Endothelial cell of umbilical vein (primary cell): Measurements from ENCODE around the gene TSSC4. TPM values are rescaled to one million over a fixed set of nuclear protein-coding genes. Genes with fewer than 3 reads are reported as not detected.
"Not testable (repeated sequence)": the region's sequence is repeated elsewhere in the genome, so short reads cannot be mapped to it uniquely, and the experiment has no call there.

Source experiments
- BruUV-seq: library from RNA; stranded (reverse); fragments of 400-500 nt; replicated peaks from 2 replicates; lab custom pipeline; 2021; lab: Mats Ljungman, UMichigan
- CTCF ChIA-PET: fragments of 300-600, 350-600 bp; sonication (Branson Sonifier 250); formaldehyde crosslinking; loops from one replicate; lab custom pipeline; 2021; ENCODE audit warnings: antibody characterized with exemption, inconsistent platforms; lab: Charles Lee
- POLR2A ChIA-PET: fragments of 300-600, 350-600 bp; sonication (Branson Sonifier 250); formaldehyde crosslinking; loops from one replicate; lab custom pipeline; 2021; ENCODE audit warnings: antibody characterized with exemption, inconsistent platforms; lab: Charles Lee
- DNase-seq: peaks from one replicate; pipeline ENCODE4 v3.0.0-alpha.2; 2011; ENCODE audit warnings: low read depth, low spot score
- FAIRE-seq: peaks from 2 replicates; lab custom pipeline; 2011; peaks lifted over from hg19 to GRCh38; lab: Jason Lieb, UNC
- H2AFZ ChIP-seq: 2 replicates; pipeline ENCODE4 v1.6.0; 2012; ENCODE audit warnings: low read depth, low read length, control low read depth, inconsistent platforms
- H3K27ac ChIP-seq: 2 replicates; pipeline ENCODE4 v1.5.1; 2011; ENCODE audit warnings: low read depth, mild to moderate bottlenecking, control low read depth, low read length, moderate library complexity; ENCODE audit not compliant: insufficient read depth
- H3K27me3 ChIP-seq, 2 experiments: 2 replicates each; pipeline versions ENCODE4 v1.6.0 to v1.6.1; 2011; ENCODE audit warnings: low read length in 2 of 2, mixed read lengths in 1 of 2; ENCODE audit not compliant: control insufficient read depth in 2 of 2, insufficient read depth in 2 of 2
- H3K36me3 ChIP-seq, 2 experiments: 2 replicates in 1 of 2; 3 replicates in 1 of 2; pipeline ENCODE4 v1.5.1; 2011; ENCODE audit warnings: low read length in 2 of 2, mild to moderate bottlenecking in 1 of 2, moderate library complexity in 1 of 2; ENCODE audit not compliant: control insufficient read depth in 2 of 2, insufficient read depth in 2 of 2; ENCODE audit errors: extremely low read depth in 1 of 2
- H3K4me1 ChIP-seq: 3 replicates; pipeline ENCODE4 v1.5.1; 2011; ENCODE audit warnings: mild to moderate bottlenecking, low read length; ENCODE audit not compliant: control insufficient read depth, insufficient read depth; ENCODE audit errors: extremely low read depth
- H3K4me2 ChIP-seq: 2 replicates; pipeline ENCODE4 v1.6.1; 2011; ENCODE audit warnings: low read length, control low read depth, mixed read lengths; ENCODE audit not compliant: insufficient read depth
- H3K4me3 ChIP-seq, 3 experiments: fragments of 200-600 bp in 1 of 3; sonication (generic), shearing (Covaris generic) in 1 of 3; replicated peaks in 1 of 3; 2 replicates each; pipeline ENCODE4 v1.5.1; 2011 to 2016; ENCODE audit warnings: control low read depth in 3 of 3, low read length in 3 of 3, mild to moderate bottlenecking in 2 of 3, inconsistent platforms in 1 of 3, low read depth in 1 of 3, moderate library complexity in 1 of 3; ENCODE audit not compliant: insufficient read depth in 1 of 3
- H3K79me2 ChIP-seq: 2 replicates; pipeline ENCODE4 v1.6.0; 2012; ENCODE audit warnings: low read length, inconsistent platforms; ENCODE audit not compliant: control insufficient read depth, insufficient read depth
- H3K9ac ChIP-seq: replicated peaks from 2 replicates; pipeline ENCODE3; 2011; ENCODE audit warnings: low read length, control low read depth; ENCODE audit not compliant: insufficient read depth; ENCODE audit errors: extremely low read depth
- H3K9me1 ChIP-seq: replicated peaks from 3 replicates; pipeline ENCODE4 v1.6.0; 2011; ENCODE audit warnings: mild to moderate bottlenecking, low read length; ENCODE audit not compliant: control insufficient read depth, insufficient read depth; ENCODE audit errors: extremely low read depth
- H3K9me3 ChIP-seq: replicated peaks from 2 replicates; pipeline ENCODE4 v1.5.1; 2012; ENCODE audit warnings: low read length, inconsistent platforms; ENCODE audit not compliant: control insufficient read depth, insufficient read depth
- H4K20me1 ChIP-seq: replicated peaks from 2 replicates; pipeline ENCODE3; 2011; ENCODE audit warnings: mild to moderate bottlenecking, low read length; ENCODE audit not compliant: control insufficient read depth, insufficient read depth; ENCODE audit errors: extremely low read depth
- CTCF ChIP-seq, 2 donors: IDR thresholded peaks; 1 replicate in 1 of 2; 2 replicates in 1 of 2; pipeline ENCODE4 v1.5.1; 2011; ENCODE audit warnings: low read length in 2 of 2, mild to moderate bottlenecking in 2 of 2, moderate library complexity in 2 of 2, control low read depth in 1 of 2, inconsistent platforms in 1 of 2, low read depth in 1 of 2; ENCODE audit not compliant: insufficient read depth in 1 of 2; ENCODE audit errors: extremely low read depth in 1 of 2
- EZH2 ChIP-seq: IDR thresholded peaks from 2 replicates; pipeline ENCODE4 v1.6.1; 2012; ENCODE audit warnings: borderline replicate concordance, low read depth, mild to moderate bottlenecking, moderate library complexity, low read length, inconsistent platforms; ENCODE audit not compliant: severe bottlenecking
- FOS ChIP-seq: IDR thresholded peaks from 2 replicates; pipeline ENCODE4 v1.6.1; 2011; ENCODE audit warnings: mild to moderate bottlenecking, low read length, moderate library complexity, borderline replicate concordance; ENCODE audit not compliant: insufficient read depth
- GATA2 ChIP-seq: IDR thresholded peaks from 2 replicates; pipeline ENCODE4 v1.7.0; 2011; ENCODE audit warnings: low read depth, mild to moderate bottlenecking, moderate library complexity, mixed read lengths, low read length; ENCODE audit not compliant: insufficient read length, insufficient read depth
- JUN ChIP-seq: IDR thresholded peaks from 2 replicates; pipeline ENCODE4 v1.6.1; 2011; ENCODE audit warnings: borderline replicate concordance, low read depth; ENCODE audit not compliant: insufficient read length, insufficient read depth
- MAX ChIP-seq: IDR thresholded peaks from 2 replicates; pipeline ENCODE4 v1.6.1; 2011; ENCODE audit not compliant: insufficient read depth, insufficient read length
- MYC ChIP-seq: IDR thresholded peaks from one replicate; pipeline ENCODE4 v1.6.1; 2011; ENCODE audit warnings: mild to moderate bottlenecking, low read depth, low read length
- POLR2A ChIP-seq: IDR thresholded peaks from 2 replicates; pipeline ENCODE4 v1.6.1; 2012; ENCODE audit warnings: low read depth, mild to moderate bottlenecking, control low read depth, low read length
- POLR2AphosphoS5 ChIP-seq: IDR thresholded peaks from 2 replicates; pipeline ENCODE4 v1.6.1; 2012; ENCODE audit warnings: low read depth, mild to moderate bottlenecking, control low read depth, low read length, moderate library complexity; ENCODE audit not compliant: insufficient read depth
- dilution Hi-C: fragments of 300-500 bp; cut with MboI; formaldehyde crosslinking; loops from one replicate; pipeline ENCODE4 v1.15.0; 2019; ENCODE audit warnings: low sequenced_read_pairs; ENCODE audit not compliant: extremely low pct_ligation_motif_present
- intact Hi-C: fragments of 100-400 bp; cut with micrococcal nuclease; formaldehyde crosslinking; loops from one replicate; pipeline ENCODE4 v1.10.0; 2022
- polyA plus RNA-seq, 4 experiments: library from polyadenylated mRNA; depleted of rRNA in 3 of 4; stranded (reverse) in 3 of 4; unstranded in 1 of 4; fragments of >200 nt; gene quantifications; 2 replicates each; pipeline versions ENCODE4 v1.2.1 to v1.2.3, GENCODE V29; 2011 to 2012; ENCODE audit warnings: missing spikeins in 1 of 4
- total RNA-seq: library from RNA; stranded (reverse); gene quantifications from 2 replicates; pipeline ENCODE4 v1.2.3, GENCODE V29; 2021

TSSC4 gene
- total and polyA plus RNA-seq, 2 donors (not counting 3 experiments of a cell fraction or from before 2014, with no cell fraction given): 42.7 to 59.6 TPM

- H3K9me1 ChIP-seq: no peaks in the 10 kb centered on the region
- intact Hi-C loops: no loop called here
- no peak overlapping the region for H3K27ac ChIP-seq
- H3K36me3 ChIP-seq: no peaks in the 10 kb centered on the region
- H3K4me2 ChIP-seq: no peak overlapping the region
- TF ChIP-seq GATA2 (no peak), FOS (no peak), POLR2A (no peak), CTCF (IDR thresholded peaks at IDR 0.05; ENCODE audit: extremely low read depth in 1 of 2, insufficient read depth in 1 of 2, low read depth in 1 of 2, low read length in 2 of 2) (no peak), POLR2AphosphoS5 (no peak), JUN (no peak), MAX (no peak), EZH2 (no peak), MYC (no peak)
- H4K20me1 ChIP-seq: no peaks in the 10 kb centered on the region
- H3K79me2 ChIP-seq: no peaks in the 10 kb centered on the region
- H2AFZ ChIP-seq: no peak overlapping the region
- H3K4me3 ChIP-seq: no peak overlapping the region
- CTCF ChIA-PET: interaction anchor here (1.0 kb wide), 1 partner anchor 52 kb away, joined by 3 read pairs; no protein-coding TSS in a partner anchor
- POLR2A ChIA-PET: no interaction called here
- H3K4me1 ChIP-seq: no peaks in the 10 kb centered on the region
- dilution Hi-C loops: no loop called here
- no peak overlapping the region for H3K9ac ChIP-seq
- no TSS peak for BruUV-seq
- FAIRE-seq: no peak
- H3K27me3 ChIP-seq: peaks cover 0 to under 1% of the 10 kb centered on the region in 2 experiments
- no peaks in the 10 kb centered on the region for H3K9me3 ChIP-seq
- no peak for DNase-seq
Observed at GRCh38 chr11:2357246-2357645, 43.3 kb upstream of the TSSC4 start.

- H3K4me3 ChIP-seq, intact Hi-C loops, H3K9ac ChIP-seq, H3K27ac ChIP-seq, POLR2A ChIA-PET, DNase-seq, H3K36me3 ChIP-seq, H4K20me1 ChIP-seq, H3K9me1 ChIP-seq, H3K79me2 ChIP-seq, H3K4me1 ChIP-seq, FAIRE-seq, BruUV-seq, H2AFZ ChIP-seq, dilution Hi-C loops, H3K4me2 ChIP-seq, H3K27me3 ChIP-seq, H3K9me3 ChIP-seq: not testable (repeated sequence)
- CTCF ChIA-PET: interaction anchor here (1.0 kb wide), 1 partner anchor 52 kb away, joined by 3 read pairs; no protein-coding TSS in a partner anchor
Observed at GRCh38 chr11:2357651-2358050, 42.9 kb upstream of the TSSC4 start.
